Liver (tissue), 9 donors: Measurements from ENCODE around the gene CCR7. TPM values are rescaled to one million over a fixed set of nuclear protein-coding genes. Genes with fewer than 3 reads are reported as not detected.

Source experiments
- DNase-seq: peaks from one replicate; pipeline ENCODE4 v3.0.0-alpha.2; 2017; ENCODE audit warnings: low spot score
- H3K27ac ChIP-seq, 2 donors: one replicate each; pipeline ENCODE4 v1.7.0; 2013; ENCODE audit warnings: inconsistent platforms in 2 of 2, low read length in 2 of 2, control low read depth in 1 of 2, low read depth in 1 of 2, mild to moderate bottlenecking in 1 of 2
- H3K27me3 ChIP-seq, 4 donors: one replicate each; pipeline versions ENCODE4 v1.6.1 to v1.7.0; 2013; ENCODE audit warnings: low read length in 3 of 4, inconsistent platforms in 1 of 4, mild to moderate bottlenecking in 1 of 4, moderate library complexity in 1 of 4; ENCODE audit not compliant: control insufficient read depth in 4 of 4, insufficient read depth in 4 of 4
- H3K36me3 ChIP-seq, 4 donors: one replicate each; pipeline versions ENCODE4 v1.6.1 to v1.7.0; 2013; ENCODE audit warnings: low read length in 3 of 4, mild to moderate bottlenecking in 3 of 4, low read depth in 1 of 4, moderate library complexity in 1 of 4; ENCODE audit not compliant: control insufficient read depth in 4 of 4, insufficient read depth in 3 of 4
- H3K4me1 ChIP-seq, 4 donors: one replicate each; pipeline versions ENCODE4 v1.6.1 to v1.7.0; 2013; ENCODE audit warnings: low read length in 3 of 4, mild to moderate bottlenecking in 3 of 4, moderate library complexity in 1 of 4; ENCODE audit not compliant: control insufficient read depth in 4 of 4, insufficient read depth in 4 of 4
- H3K4me3 ChIP-seq, 3 donors: one replicate each; pipeline versions ENCODE4 v1.6.1 to v1.7.0; 2013; ENCODE audit warnings: low read length in 3 of 3, control low read depth in 1 of 3, low read depth in 1 of 3, mild to moderate bottlenecking in 1 of 3
- H3K9ac ChIP-seq, 2 donors: one replicate each; pipeline ENCODE4 v1.7.0; 2013; ENCODE audit warnings: low read length in 2 of 2, mild to moderate bottlenecking in 2 of 2, moderate library complexity in 2 of 2, control low read depth in 1 of 2, low read depth in 1 of 2
- H3K9me3 ChIP-seq, 4 donors: one replicate each; pipeline versions ENCODE4 v1.6.1 to v1.7.0; 2013; ENCODE audit warnings: low read length in 3 of 4; ENCODE audit not compliant: control insufficient read depth in 4 of 4
- EGR1 ChIP-seq, 2 donors: IDR thresholded peaks; 2 replicates each; pipeline ENCODE4 v1.6.1; 2016 to 2018; ENCODE audit warnings: antibody characterized with exemption in 2 of 2, low read depth in 2 of 2
- FOXA1 ChIP-seq: IDR thresholded peaks from 2 replicates; pipeline ENCODE4 v1.6.1; 2016; ENCODE audit warnings: antibody characterized with exemption
- FOXA2 ChIP-seq: IDR thresholded peaks from 2 replicates; pipeline ENCODE4 v1.6.1; 2016; ENCODE audit warnings: antibody characterized with exemption
- GABPA ChIP-seq, 2 donors: IDR thresholded peaks in 1 of 2; conservative IDR thresholded peaks in 1 of 2; 2 replicates each; pipeline ENCODE4 v1.6.1; 2016; ENCODE audit warnings: antibody characterized with exemption in 2 of 2, mild to moderate bottlenecking in 1 of 2, moderate library complexity in 1 of 2
- HNF4G ChIP-seq: IDR thresholded peaks from 2 replicates; pipeline ENCODE4 v1.6.1; 2016; ENCODE audit warnings: antibody characterized with exemption
- JUND ChIP-seq, 2 donors: IDR thresholded peaks; 2 replicates each; pipeline ENCODE4 v1.6.1; 2016; ENCODE audit warnings: antibody characterized with exemption in 2 of 2
- NR2F2 ChIP-seq: IDR thresholded peaks from 2 replicates; pipeline ENCODE4 v1.6.1; 2016; ENCODE audit warnings: antibody characterized with exemption
- RAD21 ChIP-seq, 2 donors: IDR thresholded peaks; 2 replicates each; pipeline ENCODE4 v1.6.1; 2016; ENCODE audit warnings: antibody characterized with exemption in 2 of 2, mild to moderate bottlenecking in 2 of 2
- RXRA ChIP-seq, 2 donors: IDR thresholded peaks; 2 replicates each; pipeline ENCODE4 v1.6.1; 2017 to 2018; ENCODE audit warnings: antibody characterized with exemption in 2 of 2, mild to moderate bottlenecking in 1 of 2
- SP1 ChIP-seq: IDR thresholded peaks from 2 replicates; pipeline ENCODE4 v1.6.1; 2018; ENCODE audit warnings: antibody characterized with exemption, mild to moderate bottlenecking
- TAF1 ChIP-seq: conservative IDR thresholded peaks from 2 replicates; pipeline ENCODE4 v1.6.1; 2016; ENCODE audit warnings: antibody characterized with exemption, mild to moderate bottlenecking
- YY1 ChIP-seq: IDR thresholded peaks from 2 replicates; pipeline ENCODE4 v1.6.1; 2016; ENCODE audit warnings: antibody characterized with exemption, mild to moderate bottlenecking
- WGBS: extraction: QIAGEN DNeasy Blood & Tissue Kit; methylation state at CpG from one replicate; pipeline ENCODE4 v1.1.7; 2013; 5-methylcytosine and 5-hydroxymethylcytosine counted together
- polyA plus RNA-seq, 2 donors: library from polyadenylated mRNA; stranded (reverse) in 1 of 2; unstranded in 1 of 2; fragments of 200-250 nt in 1 of 2; fragments of >200 nt in 1 of 2; fragmentation: Nextera tagmentation in 1 of 2; extraction: Ambion mirVana in 1 of 2; gene quantifications; one replicate each; pipeline versions ENCODE4 v1.2.1 to v1.2.3, GENCODE V29; 2013 to 2015
- total RNA-seq, 2 donors: library from RNA; depleted of rRNA; stranded (reverse); fragments of >200 nt; gene quantifications; one replicate each; pipeline ENCODE4 v1.2.3, GENCODE V29; 2014
- TF ChIP-seq, protein P1 (sequence below): IDR thresholded peaks from 2 replicates; pipeline ENCODE4 v1.6.1; 2016; ENCODE audit warnings: antibody characterized with exemption, mild to moderate bottlenecking
- TF ChIP-seq, protein P2 (sequence below): IDR thresholded peaks from 2 replicates; pipeline ENCODE4 v1.6.1; 2016; ENCODE audit warnings: antibody characterized with exemption
- TF ChIP-seq, protein P3 (sequence below): IDR thresholded peaks from 2 replicates; pipeline ENCODE4 v1.6.1; 2016; ENCODE audit warnings: antibody characterized with exemption
- TF ChIP-seq, protein P4 (sequence below): IDR thresholded peaks from 2 replicates; pipeline ENCODE4 v1.6.1; 2016; ENCODE audit warnings: antibody characterized with exemption
- donor health status: healthy.
- donor health status: healthy.
- donor health status: healthy.
- donor health status: healthy.
- donor health status: healthy.

CCR7 gene
- total and polyA plus RNA-seq, 4 donors = 0.08 to 0.89 (median 0.28) TPM

DNA sequence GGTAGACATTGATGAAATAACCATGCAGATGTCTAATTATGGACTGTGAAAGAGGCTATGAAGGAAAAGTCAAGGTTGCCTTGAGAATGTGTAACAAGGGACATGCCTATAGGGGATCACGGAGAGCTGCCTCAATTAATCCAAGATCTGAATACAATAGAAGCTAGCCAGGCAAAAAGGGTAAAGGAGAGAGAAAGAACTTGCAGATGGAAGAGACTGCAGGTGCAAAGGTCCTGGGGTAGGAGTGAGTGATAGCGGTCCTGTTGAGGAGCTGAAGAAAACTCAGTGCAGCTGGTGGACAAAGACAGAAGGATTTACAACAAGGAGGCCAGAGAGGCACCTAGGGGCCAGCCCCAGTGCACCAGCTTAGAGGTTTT lies 48.0 kb downstream of the CCR7 start:
- DNase-seq = no peak
- Histone ChIP-seq H3K36me3 (no peaks in the 10 kb centered on the region), H3K27me3 (no peaks in the 10 kb centered on the region), H3K4me1 (no peaks in the 10 kb centered on the region), H3K9ac (no peak overlapping the region), H3K27ac (no peak overlapping the region), H3K4me3 (no peak overlapping the region), H3K9me3 (no peaks in the 10 kb centered on the region)
- WGBS = 95% methylated on average over 2 of the region's 2 CpGs
- TF ChIP-seq HNF4G = no peak
- TF ChIP-seq, protein P1, sequence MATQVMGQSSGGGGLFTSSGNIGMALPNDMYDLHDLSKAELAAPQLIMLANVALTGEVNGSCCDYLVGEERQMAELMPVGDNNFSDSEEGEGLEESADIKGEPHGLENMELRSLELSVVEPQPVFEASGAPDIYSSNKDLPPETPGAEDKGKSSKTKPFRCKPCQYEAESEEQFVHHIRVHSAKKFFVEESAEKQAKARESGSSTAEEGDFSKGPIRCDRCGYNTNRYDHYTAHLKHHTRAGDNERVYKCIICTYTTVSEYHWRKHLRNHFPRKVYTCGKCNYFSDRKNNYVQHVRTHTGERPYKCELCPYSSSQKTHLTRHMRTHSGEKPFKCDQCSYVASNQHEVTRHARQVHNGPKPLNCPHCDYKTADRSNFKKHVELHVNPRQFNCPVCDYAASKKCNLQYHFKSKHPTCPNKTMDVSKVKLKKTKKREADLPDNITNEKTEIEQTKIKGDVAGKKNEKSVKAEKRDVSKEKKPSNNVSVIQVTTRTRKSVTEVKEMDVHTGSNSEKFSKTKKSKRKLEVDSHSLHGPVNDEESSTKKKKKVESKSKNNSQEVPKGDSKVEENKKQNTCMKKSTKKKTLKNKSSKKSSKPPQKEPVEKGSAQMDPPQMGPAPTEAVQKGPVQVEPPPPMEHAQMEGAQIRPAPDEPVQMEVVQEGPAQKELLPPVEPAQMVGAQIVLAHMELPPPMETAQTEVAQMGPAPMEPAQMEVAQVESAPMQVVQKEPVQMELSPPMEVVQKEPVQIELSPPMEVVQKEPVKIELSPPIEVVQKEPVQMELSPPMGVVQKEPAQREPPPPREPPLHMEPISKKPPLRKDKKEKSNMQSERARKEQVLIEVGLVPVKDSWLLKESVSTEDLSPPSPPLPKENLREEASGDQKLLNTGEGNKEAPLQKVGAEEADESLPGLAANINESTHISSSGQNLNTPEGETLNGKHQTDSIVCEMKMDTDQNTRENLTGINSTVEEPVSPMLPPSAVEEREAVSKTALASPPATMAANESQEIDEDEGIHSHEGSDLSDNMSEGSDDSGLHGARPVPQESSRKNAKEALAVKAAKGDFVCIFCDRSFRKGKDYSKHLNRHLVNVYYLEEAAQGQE = no peak
- no peak for TF ChIP-seq EGR1 (IDR thresholded peaks at IDR 0.05; ENCODE audit: low read depth in 2 of 2)
- TF ChIP-seq, protein P2, sequence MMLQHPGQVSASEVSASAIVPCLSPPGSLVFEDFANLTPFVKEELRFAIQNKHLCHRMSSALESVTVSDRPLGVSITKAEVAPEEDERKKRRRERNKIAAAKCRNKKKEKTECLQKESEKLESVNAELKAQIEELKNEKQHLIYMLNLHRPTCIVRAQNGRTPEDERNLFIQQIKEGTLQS = no peak
- no peak for TF ChIP-seq FOXA2
- TF ChIP-seq, protein P3, sequence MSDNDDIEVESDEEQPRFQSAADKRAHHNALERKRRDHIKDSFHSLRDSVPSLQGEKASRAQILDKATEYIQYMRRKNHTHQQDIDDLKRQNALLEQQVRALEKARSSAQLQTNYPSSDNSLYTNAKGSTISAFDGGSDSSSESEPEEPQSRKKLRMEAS = no peak
- no peak for TF ChIP-seq JUND (IDR thresholded peaks at IDR 0.05)
- no peak for TF ChIP-seq RXRA (IDR thresholded peaks at IDR 0.05)
- no peak for TF ChIP-seq YY1
- no peak for TF ChIP-seq GABPA (IDR thresholded peaks at IDR 0.05 in 1 of 2, conservative IDR thresholded peaks at IDR 0.05 in 1 of 2)
- TF ChIP-seq TAF1 = no peak
- TF ChIP-seq FOXA1 = no peak
- TF ChIP-seq SP1 = no peak
- TF ChIP-seq NR2F2 = no peak
- TF ChIP-seq, protein P4, sequence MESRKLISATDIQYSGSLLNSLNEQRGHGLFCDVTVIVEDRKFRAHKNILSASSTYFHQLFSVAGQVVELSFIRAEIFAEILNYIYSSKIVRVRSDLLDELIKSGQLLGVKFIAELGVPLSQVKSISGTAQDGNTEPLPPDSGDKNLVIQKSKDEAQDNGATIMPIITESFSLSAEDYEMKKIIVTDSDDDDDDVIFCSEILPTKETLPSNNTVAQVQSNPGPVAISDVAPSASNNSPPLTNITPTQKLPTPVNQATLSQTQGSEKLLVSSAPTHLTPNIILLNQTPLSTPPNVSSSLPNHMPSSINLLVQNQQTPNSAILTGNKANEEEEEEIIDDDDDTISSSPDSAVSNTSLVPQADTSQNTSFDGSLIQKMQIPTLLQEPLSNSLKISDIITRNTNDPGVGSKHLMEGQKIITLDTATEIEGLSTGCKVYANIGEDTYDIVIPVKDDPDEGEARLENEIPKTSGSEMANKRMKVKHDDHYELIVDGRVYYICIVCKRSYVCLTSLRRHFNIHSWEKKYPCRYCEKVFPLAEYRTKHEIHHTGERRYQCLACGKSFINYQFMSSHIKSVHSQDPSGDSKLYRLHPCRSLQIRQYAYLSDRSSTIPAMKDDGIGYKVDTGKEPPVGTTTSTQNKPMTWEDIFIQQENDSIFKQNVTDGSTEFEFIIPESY = no peak

DNA sequence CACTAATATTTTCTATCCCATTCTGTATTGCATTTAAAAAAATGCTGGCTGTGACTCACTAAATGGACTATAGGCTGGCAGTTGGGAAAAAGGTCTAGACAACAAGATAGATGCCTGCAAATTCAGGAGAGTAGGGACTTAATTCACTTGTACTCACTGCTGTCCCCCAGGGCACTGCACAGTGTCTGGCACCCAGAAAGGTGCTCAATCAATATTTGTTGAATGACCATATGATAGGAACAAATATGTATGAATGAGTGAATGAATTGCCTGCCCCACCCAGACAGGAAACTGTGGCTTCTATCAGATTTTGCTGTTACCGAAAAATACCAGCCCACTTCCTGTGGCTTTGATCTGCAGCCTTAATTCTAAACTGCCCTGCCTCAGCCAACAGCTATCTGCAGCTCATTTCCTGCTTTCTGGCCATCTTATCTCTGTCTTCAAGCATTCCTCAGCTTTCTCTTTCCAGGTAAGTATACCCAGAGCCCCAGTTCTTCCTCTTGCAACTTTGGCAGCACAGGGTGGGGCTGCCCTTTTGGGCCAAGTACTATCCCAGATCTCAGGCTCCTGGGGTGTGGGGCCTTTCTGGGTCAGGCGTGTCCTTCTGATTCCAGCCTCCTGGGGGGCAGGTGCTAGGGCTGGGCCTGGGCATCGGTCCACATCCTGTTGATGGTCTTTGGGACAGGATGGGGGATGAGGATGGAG lies 48.5 kb downstream of the CCR7 start:
- TF ChIP-seq EGR1 (IDR thresholded peaks at IDR 0.05; ENCODE audit: low read depth in 2 of 2) = no peak
- TF ChIP-seq FOXA1 = no peak
- TF ChIP-seq, protein P2 = no peak
- TF ChIP-seq, protein P1 = no peak
- TF ChIP-seq, protein P4 = no peak
- no peak for TF ChIP-seq RXRA (IDR thresholded peaks at IDR 0.05)
- no peak for TF ChIP-seq RAD21 (IDR thresholded peaks at IDR 0.05)
- TF ChIP-seq JUND (IDR thresholded peaks at IDR 0.05) = no peak
- no peak for TF ChIP-seq HNF4G
- no peak for DNase-seq
- Histone ChIP-seq H3K9ac (no peak overlapping the region), H3K9me3 (no peaks in the 10 kb centered on the region), H3K36me3 (no peaks in the 10 kb centered on the region), H3K27me3 (no peaks in the 10 kb centered on the region), H3K4me3 (no peak overlapping the region), H3K27ac (no peak overlapping the region), H3K4me1 (no peaks in the 10 kb centered on the region)
- WGBS = 60% methylated on average over 3 of the region's 3 CpGs
